ENCODE measurements around the gene THBS3. TPM values are rescaled to one million over a fixed set of nuclear protein-coding genes. Genes with fewer than 3 reads are reported as not detected.
A peak's percentile ranks its signal among the peaks of the same experiment; 100 is the strongest.

Gene THBS3
- total RNA-seq, result 10 to 100 TPM; 26.6 to 33.1 TPM
- 10 to 100 TPM; 11.4 to 22.1 TPM for polyA plus RNA-seq
- long read RNA-seq, donor 1, partial matches to known transcripts, result 0 of 2 reads
- long read RNA-seq, donor 1, other reads (novel, unspliced or antisense), result 0 of 2 reads
- long read RNA-seq, donor 2, partial matches to known transcripts, result 0 of 1 reads
- long read RNA-seq, donor 2, other reads (novel, unspliced or antisense), result 0 of 1 reads
- long read RNA-seq, donor 3, partial matches to known transcripts, result 5 of 20 reads
- long read RNA-seq, donor 3, other reads (novel, unspliced or antisense), result 13 of 20 reads
- long read RNA-seq, donor 4, partial matches to known transcripts, result 0 of 1 reads
- long read RNA-seq, donor 4, other reads (novel, unspliced or antisense), result 0 of 1 reads
- long read RNA-seq, donor 5, partial matches to known transcripts, result 0 of 2 reads
- long read RNA-seq, donor 5, other reads (novel, unspliced or antisense), result 0 of 2 reads

GRCh38 chr1:155207806-155208540, at the start of gene THBS3:
Gene THBS3, minus strand, starts transcription at chr1:155207897. Its CDS starts 21 bp downstream, at chr1:155207876.
- H3K4me1 ChIP-seq (ENCODE audit: control insufficient read depth in 5 of 5, insufficient read depth in 5 of 5, low read length in 5 of 5), result peaks cover 0 to 28% (median 7%) of the 10 kb centered on the region in 5 donors
- DNase-seq (peak; percentile 52 to 65 (median 55)), ATAC-seq (ENCODE audit: insufficient read depth, low FRiP score) (no peak)
- peak within 1 kb of the TSS; percentile 97 for H3K4me3 ChIP-seq
- WGBS, 2 donors, result 15 to 22% methylated on average over 15 to 17 of the region's 17 CpGs
- peak within 1 kb of the TSS; percentile 84 to 97 for H3K9ac ChIP-seq (ENCODE audit: insufficient read depth in 1 of 2, low read length in 2 of 2)
- H3K27me3 ChIP-seq (ENCODE audit: control insufficient read depth in 3 of 3, insufficient read depth in 3 of 3, low read length in 2 of 3), result no peaks in the 10 kb centered on the region
- H3K9me3 ChIP-seq (ENCODE audit: control insufficient read depth in 4 of 4, insufficient read depth in 3 of 4, low read length in 3 of 4), result no peaks in the 10 kb centered on the region
- H3K27ac ChIP-seq (ENCODE audit: low read depth in 1 of 2, low read length in 1 of 2), result peak within 1 kb of the TSS; percentile 90 to 99
- TF ChIP-seq, protein P1, sequence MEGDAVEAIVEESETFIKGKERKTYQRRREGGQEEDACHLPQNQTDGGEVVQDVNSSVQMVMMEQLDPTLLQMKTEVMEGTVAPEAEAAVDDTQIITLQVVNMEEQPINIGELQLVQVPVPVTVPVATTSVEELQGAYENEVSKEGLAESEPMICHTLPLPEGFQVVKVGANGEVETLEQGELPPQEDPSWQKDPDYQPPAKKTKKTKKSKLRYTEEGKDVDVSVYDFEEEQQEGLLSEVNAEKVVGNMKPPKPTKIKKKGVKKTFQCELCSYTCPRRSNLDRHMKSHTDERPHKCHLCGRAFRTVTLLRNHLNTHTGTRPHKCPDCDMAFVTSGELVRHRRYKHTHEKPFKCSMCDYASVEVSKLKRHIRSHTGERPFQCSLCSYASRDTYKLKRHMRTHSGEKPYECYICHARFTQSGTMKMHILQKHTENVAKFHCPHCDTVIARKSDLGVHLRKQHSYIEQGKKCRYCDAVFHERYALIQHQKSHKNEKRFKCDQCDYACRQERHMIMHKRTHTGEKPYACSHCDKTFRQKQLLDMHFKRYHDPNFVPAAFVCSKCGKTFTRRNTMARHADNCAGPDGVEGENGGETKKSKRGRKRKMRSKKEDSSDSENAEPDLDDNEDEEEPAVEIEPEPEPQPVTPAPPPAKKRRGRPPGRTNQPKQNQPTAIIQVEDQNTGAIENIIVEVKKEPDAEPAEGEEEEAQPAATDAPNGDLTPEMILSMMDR (IDR thresholded peaks at IDR 0.05; ENCODE audit: control extremely low read depth, extremely low read depth), result no peak
- peaks cover 0 to 9% (median 4%) of the 10 kb centered on the region in 4 donors for H3K36me3 ChIP-seq (ENCODE audit: control insufficient read depth in 4 of 4, insufficient read depth in 4 of 4, low read length in 4 of 4)

DNA sequence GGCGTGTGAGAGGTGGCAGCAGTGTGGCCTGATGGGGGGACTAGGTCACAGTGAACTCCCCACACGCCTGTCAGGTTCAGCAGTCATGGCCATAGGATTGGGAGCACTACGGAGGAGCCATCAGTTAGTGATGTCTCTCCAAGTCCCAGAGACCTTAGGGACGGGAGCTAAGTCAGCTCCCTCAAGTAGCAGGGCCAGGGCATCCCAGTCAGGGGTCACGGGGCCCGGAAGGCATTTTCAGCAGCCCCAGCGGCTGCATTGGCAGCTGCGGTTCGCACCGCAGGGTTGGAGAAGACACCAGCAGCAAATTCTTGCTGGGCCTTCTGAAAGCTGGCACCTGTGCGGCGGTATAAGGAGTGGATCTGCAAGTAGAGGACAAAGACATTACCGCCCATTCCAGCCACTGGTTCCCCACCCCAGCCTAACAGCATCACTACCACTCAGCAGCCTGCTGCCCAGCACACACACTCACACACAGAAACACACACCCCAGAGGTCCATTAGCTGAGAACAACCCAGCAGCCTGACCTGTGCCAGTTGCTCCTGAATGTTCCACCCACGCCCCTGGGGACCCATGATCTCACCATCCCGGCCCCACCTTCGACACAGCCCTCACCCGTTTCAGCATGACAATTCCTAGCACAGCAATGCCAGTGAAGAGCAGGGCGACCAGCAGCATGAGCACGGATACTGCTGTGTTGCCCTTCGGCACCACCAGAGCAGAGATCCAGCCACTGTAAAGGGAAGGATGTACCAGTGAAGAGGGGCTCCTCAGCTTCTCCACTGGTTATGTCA, 48.6 kb upstream of the THBS3 start:
- peak overlapping the region; percentile 86 to 99 for H3K27ac ChIP-seq (ENCODE audit: low read depth in 1 of 2, low read length in 1 of 2)
- peaks cover 5 to 35% (median 11%) of the 10 kb centered on the region in 5 donors for H3K4me1 ChIP-seq (ENCODE audit: control insufficient read depth in 5 of 5, insufficient read depth in 5 of 5, low read length in 5 of 5)
- H3K9ac ChIP-seq (ENCODE audit: insufficient read depth in 1 of 2, low read length in 2 of 2), result peak overlapping the region in 1 of 2 donors; percentile 17
- DNase-seq (no peak), ATAC-seq (ENCODE audit: insufficient read depth, low FRiP score) (no peak)
- H3K4me3 ChIP-seq, result no peak overlapping the region
- no peaks in the 10 kb centered on the region for H3K27me3 ChIP-seq (ENCODE audit: control insufficient read depth in 3 of 3, insufficient read depth in 3 of 3, low read length in 2 of 3)
- WGBS, 2 donors, result 81% methylated on average over 20 of the region's 20 CpGs
- H3K9me3 ChIP-seq (ENCODE audit: control insufficient read depth in 4 of 4, insufficient read depth in 3 of 4, low read length in 3 of 4), result no peaks in the 10 kb centered on the region
- TF ChIP-seq, protein P1 (IDR thresholded peaks at IDR 0.05; ENCODE audit: control extremely low read depth, extremely low read depth), result no peak
- peaks cover 0 to 19% (median 11%) of the 10 kb centered on the region in 4 donors for H3K36me3 ChIP-seq (ENCODE audit: control insufficient read depth in 4 of 4, insufficient read depth in 4 of 4, low read length in 4 of 4)

GRCh38 chr1:155255243-155256007, 47.7 kb upstream of the THBS3 start, which contains the start of gene ENTREP3:
Gene ENTREP3, minus strand, starts transcription at chr1:155255483. Its CDS starts 606 bp downstream, at chr1:155254877.
- peak within 1 kb of the TSS; percentile 60 for H3K4me3 ChIP-seq
- 1 to 3% methylated on average over 53 to 54 of the region's 54 CpGs for WGBS, 2 donors
- H3K9me3 ChIP-seq (ENCODE audit: control insufficient read depth in 4 of 4, insufficient read depth in 3 of 4, low read length in 3 of 4), result no peaks in the 10 kb centered on the region
- peak; percentile 93 to 95 (median 94) for DNase-seq
- peaks cover 0 to 32% (median 10%) of the 10 kb centered on the region in 5 donors for H3K4me1 ChIP-seq (ENCODE audit: control insufficient read depth in 5 of 5, insufficient read depth in 5 of 5, low read length in 5 of 5)
- peak within 1 kb of the TSS; percentile 86 to 99 for H3K27ac ChIP-seq (ENCODE audit: low read depth in 1 of 2, low read length in 1 of 2)
- no peaks in the 10 kb centered on the region for H3K27me3 ChIP-seq (ENCODE audit: control insufficient read depth in 3 of 3, insufficient read depth in 3 of 3, low read length in 2 of 3)
- TF ChIP-seq, protein P1 (IDR thresholded peaks at IDR 0.05; ENCODE audit: control extremely low read depth, extremely low read depth), result no peak
- H3K9ac ChIP-seq (ENCODE audit: insufficient read depth in 1 of 2, low read length in 2 of 2), result peak within 1 kb of the TSS; percentile 17 to 84
- ATAC-seq (ENCODE audit: insufficient read depth, low FRiP score), result peak; percentile 91
- peaks cover 0 to 19% (median 11%) of the 10 kb centered on the region in 4 donors for H3K36me3 ChIP-seq (ENCODE audit: control insufficient read depth in 4 of 4, insufficient read depth in 4 of 4, low read length in 4 of 4)
